BJ (cell line): Measurements from ENCODE around the gene TLE2. TPM values are rescaled to one million over a fixed set of nuclear protein-coding genes. Genes with fewer than 3 reads are reported as not detected.
A peak's percentile ranks its signal among the peaks of the same experiment; 100 is the strongest.

ENCODE experiments used
- CTCF ChIA-PET: fragments of 350-600 bp; formaldehyde crosslinking; extraction: SDS; loops from one replicate; lab custom pipeline; 2021; ENCODE audit warnings: antibody characterized with exemption, inconsistent platforms; lab: Yijun Ruan, JAX
- POLR2A ChIA-PET: fragments of 300-600 bp; sonication (Branson Sonifier 250); formaldehyde crosslinking; extraction: SDS; loops from one replicate; lab custom pipeline; 2021; ENCODE audit warnings: antibody characterized with exemption; lab: Charles Lee
- DNase-seq: peaks from one replicate; pipeline ENCODE4 v3.0.0-alpha.2; 2011; ENCODE audit warnings: low read depth
- H3K27me3 ChIP-seq: 2 replicates; pipeline ENCODE4 v1.6.0; 2011; ENCODE audit warnings: low read length; ENCODE audit not compliant: control insufficient read depth, insufficient read depth
- H3K36me3 ChIP-seq: 2 replicates; pipeline ENCODE4 v1.5.1; 2011; ENCODE audit warnings: low read length; ENCODE audit not compliant: control insufficient read depth, insufficient read depth
- H3K4me3 ChIP-seq: 2 replicates; pipeline ENCODE4 v1.5.1; 2011; ENCODE audit warnings: low read depth, mild to moderate bottlenecking, control low read depth, low read length
- polyA plus RNA-seq: library from polyadenylated mRNA; depleted of rRNA; stranded (reverse); fragments of >200 nt; gene quantifications from 2 replicates; pipeline ENCODE4 v1.2.3, GENCODE V29; 2011
- TF ChIP-seq, protein P1 (sequence below): IDR thresholded peaks from 2 replicates; pipeline ENCODE4 v1.5.1; 2011; ENCODE audit warnings: low read depth, mild to moderate bottlenecking, control low read depth, inconsistent platforms, low read length, moderate library complexity; ENCODE audit not compliant: insufficient read depth

Gene TLE2
- polyA plus RNA-seq, 1 experiment, result 1.0 TPM

GRCh38 chr19:3046698-3047495, 17.8 kb upstream of the TLE2 start:
- Histone ChIP-seq H3K4me3 (peak overlapping the region; percentile 33), H3K36me3 (no peaks in the 10 kb centered on the region), H3K27me3 (no peaks in the 10 kb centered on the region)
- TF ChIP-seq, protein P1, sequence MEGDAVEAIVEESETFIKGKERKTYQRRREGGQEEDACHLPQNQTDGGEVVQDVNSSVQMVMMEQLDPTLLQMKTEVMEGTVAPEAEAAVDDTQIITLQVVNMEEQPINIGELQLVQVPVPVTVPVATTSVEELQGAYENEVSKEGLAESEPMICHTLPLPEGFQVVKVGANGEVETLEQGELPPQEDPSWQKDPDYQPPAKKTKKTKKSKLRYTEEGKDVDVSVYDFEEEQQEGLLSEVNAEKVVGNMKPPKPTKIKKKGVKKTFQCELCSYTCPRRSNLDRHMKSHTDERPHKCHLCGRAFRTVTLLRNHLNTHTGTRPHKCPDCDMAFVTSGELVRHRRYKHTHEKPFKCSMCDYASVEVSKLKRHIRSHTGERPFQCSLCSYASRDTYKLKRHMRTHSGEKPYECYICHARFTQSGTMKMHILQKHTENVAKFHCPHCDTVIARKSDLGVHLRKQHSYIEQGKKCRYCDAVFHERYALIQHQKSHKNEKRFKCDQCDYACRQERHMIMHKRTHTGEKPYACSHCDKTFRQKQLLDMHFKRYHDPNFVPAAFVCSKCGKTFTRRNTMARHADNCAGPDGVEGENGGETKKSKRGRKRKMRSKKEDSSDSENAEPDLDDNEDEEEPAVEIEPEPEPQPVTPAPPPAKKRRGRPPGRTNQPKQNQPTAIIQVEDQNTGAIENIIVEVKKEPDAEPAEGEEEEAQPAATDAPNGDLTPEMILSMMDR, result no peak
- DNase-seq, result no peak
- POLR2A ChIA-PET, result no interaction called here
- CTCF ChIA-PET, result interaction anchor here (1.1 to 1.5 kb wide), 2 partner anchors 11 to 28 kb away, joined by 3 to 4 read pairs; no protein-coding TSS in a partner anchor

- DNase-seq, result no peak
- POLR2A ChIA-PET, result interaction anchor here (0.5 kb wide), 1 partner anchor 568 kb away, joined by 6 read pairs; no protein-coding TSS in a partner anchor
- CTCF ChIA-PET, result interaction anchor here (1.1 to 1.5 kb wide), 2 partner anchors 10 to 29 kb away, joined by 3 to 4 read pairs; no protein-coding TSS in a partner anchor
- Histone ChIP-seq H3K4me3 (no peak overlapping the region), H3K36me3 (no peaks in the 10 kb centered on the region), H3K27me3 (no peaks in the 10 kb centered on the region)
- TF ChIP-seq, protein P1, result no peak
Measured at GRCh38 chr19:3045885-3046697, 17.0 kb upstream of the TLE2 start.

GRCh38 chr19:3045191-3045590, 16.1 kb upstream of the TLE2 start:
- ChIA-PET POLR2A (no interaction called here), CTCF (interaction anchor here (1.5 kb wide), 1 partner anchor 30 kb away, joined by 4 read pairs; no protein-coding TSS in a partner anchor)
- no peak for DNase-seq
- H3K4me3 ChIP-seq, result no peak overlapping the region
- TF ChIP-seq, protein P1, result no peak
- H3K27me3 ChIP-seq, result no peaks in the 10 kb centered on the region
- no peaks in the 10 kb centered on the region for H3K36me3 ChIP-seq

DNA sequence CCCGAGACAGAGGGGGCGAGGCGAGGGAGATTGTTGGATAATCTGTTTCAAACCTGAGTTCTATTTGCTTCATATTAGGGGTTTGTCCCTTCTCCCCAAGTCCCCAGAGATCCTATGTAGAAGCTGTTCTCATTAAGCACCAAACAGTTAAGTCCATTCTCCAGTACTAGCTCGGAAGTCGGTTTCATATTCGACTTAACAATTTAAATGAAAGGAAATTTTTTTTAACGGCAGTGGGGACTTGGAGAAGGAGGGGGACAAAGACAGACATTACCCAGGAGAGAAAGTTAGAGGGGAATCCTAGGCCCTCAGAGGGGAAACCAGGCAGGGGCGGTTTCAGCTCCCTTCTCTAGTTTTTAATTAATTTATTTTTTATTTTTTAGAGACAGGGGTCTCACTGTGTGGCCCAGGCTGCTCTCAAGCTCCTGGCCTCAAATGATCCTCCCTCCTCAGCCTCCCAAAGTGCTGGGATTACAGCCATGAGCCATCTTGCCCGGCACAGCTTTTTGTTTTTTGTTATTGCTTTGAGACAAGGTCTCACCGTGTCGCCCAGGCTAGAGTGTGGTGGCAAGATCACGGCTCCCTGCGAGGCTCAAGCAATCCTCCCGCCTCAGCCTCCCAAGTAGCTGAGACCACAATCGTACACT, 13.7 kb upstream of the TLE2 start:
- TF ChIP-seq, protein P1, result no peak
- Histone ChIP-seq H3K4me3 (no peak overlapping the region), H3K27me3 (no peaks in the 10 kb centered on the region), H3K36me3 (no peaks in the 10 kb centered on the region)
- CTCF ChIA-PET, result interaction anchor here (0.7 to 1.0 kb wide), 2 partner anchors 13 to 40 kb away, joined by 3 read pairs; no protein-coding TSS in a partner anchor
- POLR2A ChIA-PET, result no interaction called here
- DNase-seq, result no peak
